HG03159 (cell line): ENCODE measurements around the gene HSPA1A.
A peak's percentile ranks its signal among the peaks of the same experiment; 100 is the strongest.
"Not testable (repeated sequence)": the region's sequence is repeated elsewhere in the genome, so short reads cannot be mapped to it uniquely, and the experiment has no call there.

Experiments
- ATAC-seq: cut with Tn5 transposase; IDR thresholded peaks from one replicate; pipeline ENCODE4 v1.9.1; 2021; ENCODE audit warnings: mild to moderate bottlenecking, moderate library complexity; ENCODE audit not compliant: unreplicated experiment

Gene HSPA1A

DNA sequence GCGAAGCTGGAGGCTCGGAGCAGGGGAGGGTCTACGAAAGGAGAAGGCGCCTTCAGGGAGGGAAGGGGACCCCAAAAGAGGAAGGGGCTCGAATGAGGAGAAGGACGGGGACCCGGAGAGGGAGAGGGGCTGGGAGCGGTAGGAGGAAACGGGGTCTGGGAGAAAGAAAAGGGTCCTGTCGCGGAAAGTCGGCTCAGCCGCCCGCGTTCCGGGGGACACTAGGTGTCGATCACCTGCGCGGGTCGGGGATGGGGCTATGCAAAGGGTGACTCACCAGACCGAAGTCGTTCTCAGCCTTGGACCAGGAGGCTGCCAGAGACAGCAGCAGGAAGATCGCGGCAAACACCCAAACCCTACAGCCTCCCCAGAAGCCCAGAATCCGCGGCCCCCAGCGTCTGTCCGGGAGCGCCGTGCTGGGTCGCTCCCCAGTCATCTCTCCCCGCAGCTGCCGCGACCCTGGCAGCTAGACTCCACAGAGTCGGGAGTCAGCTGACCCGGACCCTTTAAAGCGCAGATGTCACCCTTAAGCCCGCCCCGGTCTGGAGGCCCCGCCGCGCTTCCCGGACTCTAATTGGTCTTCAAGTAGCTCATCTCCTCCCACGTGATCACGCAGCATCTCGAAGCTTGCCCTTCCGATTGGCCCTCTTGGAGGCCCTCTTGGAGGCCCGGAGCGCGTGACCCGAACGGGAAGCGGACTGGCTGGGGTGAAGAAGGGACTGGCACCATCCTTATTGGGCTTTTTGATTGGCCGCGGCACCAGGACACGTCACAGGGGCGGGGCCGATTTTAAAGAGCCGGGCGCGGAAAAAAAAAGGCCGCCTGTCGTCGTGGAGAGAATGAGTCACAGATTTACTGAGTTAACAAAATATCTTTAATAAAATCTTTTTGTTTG is 47.2 kb downstream of the HSPA1A start, which contains the start of gene NEU1:
NEU1 (minus strand) TSS at position 478 of the 892 bp plus-strand sequence; CDS start at position 433, 45 bp downstream.
- ATAC-seq: peak; percentile 91

DNA sequence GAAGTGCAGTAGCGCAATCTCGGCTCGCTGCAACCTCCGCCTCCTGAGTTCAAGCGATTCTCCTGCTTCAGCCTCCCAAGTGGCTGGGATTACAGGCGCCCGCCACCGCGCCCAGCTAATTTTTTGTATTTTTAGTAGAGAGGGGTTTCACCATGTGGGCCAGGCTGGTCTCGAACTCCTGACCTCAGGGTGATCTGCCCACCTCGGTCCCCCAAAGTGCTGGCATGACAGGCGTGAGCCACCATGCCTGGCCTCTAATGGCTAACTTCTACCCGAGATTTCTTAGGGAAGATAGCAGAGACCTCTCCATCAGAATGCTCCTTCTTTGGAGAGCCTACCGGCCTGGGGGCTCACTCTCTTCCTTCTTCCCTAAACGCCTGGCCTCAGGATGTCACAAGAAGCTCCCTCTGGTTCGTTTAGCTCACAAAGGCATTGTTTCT is 48.8 kb downstream of the HSPA1A start:
- ATAC-seq: not testable (repeated sequence)

DNA sequence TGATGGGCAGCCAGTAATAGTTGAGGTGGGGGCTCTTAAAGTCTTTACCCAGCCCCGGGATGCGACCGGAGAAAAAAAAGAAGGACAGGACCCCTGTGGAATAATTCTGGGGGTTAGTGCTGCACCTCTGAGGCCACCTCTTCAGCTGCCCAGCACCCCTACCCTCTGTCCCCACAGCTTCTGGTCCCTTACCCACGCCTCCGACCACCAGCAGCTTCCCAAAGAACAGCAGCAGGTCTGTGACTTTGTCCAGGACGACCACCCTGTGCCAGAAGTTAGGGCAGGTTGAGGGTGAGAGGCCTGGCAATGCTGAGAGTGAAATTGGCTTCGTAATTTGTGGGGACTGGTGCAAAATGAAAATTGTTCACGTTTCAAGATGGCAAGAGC is 49.5 kb downstream of the HSPA1A start:
- ATAC-seq: no peak

DNA sequence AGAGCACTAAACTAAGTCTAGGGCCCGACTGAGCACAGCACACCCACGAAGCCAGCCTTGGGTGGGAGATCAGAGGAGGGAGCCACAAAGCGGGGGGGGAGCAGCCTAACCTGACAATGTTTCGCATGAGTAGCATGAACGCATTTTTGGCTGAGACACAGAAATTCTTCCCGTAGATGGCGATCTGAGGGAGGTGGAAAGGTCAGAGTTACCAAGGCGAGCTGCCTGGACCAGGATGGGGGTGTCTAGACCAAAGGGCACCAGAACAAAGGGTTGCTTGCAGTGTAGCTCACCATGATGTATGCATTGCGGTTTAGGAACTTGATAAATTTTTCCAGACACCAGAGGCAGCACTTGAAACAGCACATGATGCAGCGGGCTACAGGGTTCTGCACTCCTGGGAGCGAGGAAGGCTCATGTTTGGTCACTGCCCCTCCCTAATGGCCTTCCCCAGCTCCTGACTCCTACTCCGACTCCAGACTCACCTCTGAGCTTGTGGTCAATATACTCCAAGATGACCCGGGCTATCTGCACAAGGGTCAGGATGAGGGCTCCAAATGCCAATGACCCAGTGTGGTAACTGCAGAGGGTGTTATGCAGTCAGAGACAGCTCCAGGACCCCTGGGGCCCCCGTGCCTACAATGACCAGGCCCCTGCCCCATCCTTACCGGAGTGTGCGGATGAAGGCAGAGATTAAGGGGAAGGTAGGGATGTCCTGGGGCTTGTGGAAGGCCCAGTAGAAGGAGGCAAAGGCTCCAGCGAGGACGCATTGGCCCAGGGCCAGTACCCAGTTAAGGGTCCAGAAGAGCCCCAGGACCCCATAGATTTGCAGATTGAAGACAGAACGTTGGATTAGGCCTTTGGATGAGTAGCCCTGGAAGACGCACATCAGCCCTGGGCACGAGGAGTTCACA is 50.1 kb downstream of the HSPA1A start:
- ATAC-seq: no peak
